Measurements from ENCODE around the gene PPP2R5D.

GRCh38 chr6:42963179-42963854 is 21.1 kb upstream of the PPP2R5D start:
- no peak for TF ChIP-seq POLR2A (IDR thresholded peaks at IDR 0.05)
- no peak for TF ChIP-seq CTCF (IDR thresholded peaks at IDR 0.05 in 4 of 5, conservative IDR thresholded peaks at IDR 0.05 in 1 of 5)

All from gastrocnemius medialis (tissue), 4 donors.